Muscle layer of colon (tissue), 2 donors: ENCODE results near the gene GDF15.
A peak's percentile ranks its signal among the peaks of the same experiment; 100 is the strongest.

ENCODE experiments used
- H3K27ac ChIP-seq: one replicate; pipeline ENCODE4 v1.7.0; 2013; ENCODE audit warnings: low read depth, mild to moderate bottlenecking, low read length, moderate library complexity
- H3K27me3 ChIP-seq, 2 donors: one replicate each; pipeline ENCODE4 v1.7.0; 2013; ENCODE audit warnings: low read length in 2 of 2, mild to moderate bottlenecking in 2 of 2; ENCODE audit not compliant: insufficient read depth in 2 of 2, control insufficient read depth in 1 of 2
- H3K36me3 ChIP-seq: one replicate; pipeline ENCODE4 v1.7.0; 2013; ENCODE audit warnings: mild to moderate bottlenecking, low read length; ENCODE audit not compliant: insufficient read depth
- H3K4me1 ChIP-seq: one replicate; pipeline ENCODE4 v1.7.0; 2013; ENCODE audit warnings: mild to moderate bottlenecking, low read length; ENCODE audit not compliant: insufficient read depth
- H3K4me3 ChIP-seq, 2 donors: one replicate each; pipeline ENCODE4 v1.7.0; 2013; ENCODE audit warnings: low read length in 2 of 2, low read depth in 1 of 2, mild to moderate bottlenecking in 1 of 2, moderate library complexity in 1 of 2
- H3K9ac ChIP-seq: one replicate; pipeline ENCODE4 v1.7.0; 2013; ENCODE audit warnings: low read length
- H3K9me3 ChIP-seq: one replicate; pipeline ENCODE4 v1.7.0; 2013; ENCODE audit warnings: mild to moderate bottlenecking, low read length
- donor health status: abdominal sarcoma.
- donor health status: Adenocarcinoma of cecum.

GDF15 gene

DNA sequence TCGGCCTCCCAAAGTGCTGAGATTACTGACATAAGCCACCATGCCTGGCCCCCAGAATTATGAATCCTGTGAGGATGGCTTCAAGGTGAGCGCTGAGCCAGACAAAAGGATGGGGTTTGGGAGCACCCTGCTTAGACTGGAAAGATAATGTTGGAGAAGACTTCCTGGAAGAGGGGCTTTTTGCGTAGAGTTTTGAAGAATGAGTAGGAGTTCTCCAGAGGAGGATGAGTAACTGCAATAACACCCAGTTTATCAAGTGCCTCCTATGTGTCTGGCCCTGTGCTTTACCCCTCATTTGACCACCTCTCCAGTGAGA lies 641 bp upstream of the GDF15 start:
- no peak overlapping the region for H3K4me3 ChIP-seq
- peaks cover 6% of the 10 kb centered on the region for H3K4me1 ChIP-seq
- no peaks in the 10 kb centered on the region for H3K9me3 ChIP-seq
- H3K9ac ChIP-seq: no peak overlapping the region
- H3K27me3 ChIP-seq: peaks cover 0 to 5% of the 10 kb centered on the region in 2 donors
- peak overlapping the region; percentile 3 for H3K27ac ChIP-seq
- no peaks in the 10 kb centered on the region for H3K36me3 ChIP-seq

DNA sequence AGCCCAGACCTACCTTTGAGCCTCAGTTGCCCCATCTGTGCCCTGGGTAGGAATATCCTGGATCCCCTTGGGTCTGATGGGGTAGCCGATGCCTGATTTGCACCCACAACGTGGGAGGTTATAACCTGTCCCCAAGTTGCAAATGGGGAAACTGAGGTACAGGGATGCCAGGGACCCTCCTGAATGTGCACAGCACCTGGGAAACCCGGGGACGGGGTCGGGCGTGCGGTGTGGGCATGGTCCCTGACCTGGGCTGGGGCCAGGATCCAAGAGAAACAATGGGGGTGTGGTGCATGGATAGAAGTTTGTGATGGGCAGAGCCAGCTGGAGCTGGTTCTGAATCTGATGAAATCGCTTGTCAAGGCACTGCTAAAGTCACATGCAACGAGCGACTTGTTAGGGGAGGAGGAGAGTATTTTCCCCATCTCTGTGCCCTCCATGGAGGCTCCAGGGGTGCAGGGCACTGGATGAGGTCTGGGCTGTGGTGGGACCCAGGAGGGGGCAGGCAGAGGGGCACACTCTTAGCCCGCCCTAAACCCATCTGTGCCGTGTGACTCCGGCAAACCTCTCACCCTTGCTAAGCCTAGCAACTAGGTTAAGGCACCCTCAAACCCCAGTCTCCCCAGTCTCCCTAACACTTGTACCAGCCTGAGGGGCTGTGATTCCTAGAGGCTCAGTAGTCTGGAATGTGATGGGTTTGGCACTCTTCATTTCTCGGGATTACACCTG lies 749 bp downstream of the GDF15 start:
- peak overlapping the region; percentile 44 for H3K9ac ChIP-seq
- H3K4me1 ChIP-seq: peaks cover 6% of the 10 kb centered on the region
- peaks cover 0 to 5% of the 10 kb centered on the region in 2 donors for H3K27me3 ChIP-seq
- H3K36me3 ChIP-seq: no peaks in the 10 kb centered on the region
- H3K27ac ChIP-seq: peak overlapping the region; percentile 23
- H3K4me3 ChIP-seq: no peak overlapping the region
- H3K9me3 ChIP-seq: no peaks in the 10 kb centered on the region

DNA sequence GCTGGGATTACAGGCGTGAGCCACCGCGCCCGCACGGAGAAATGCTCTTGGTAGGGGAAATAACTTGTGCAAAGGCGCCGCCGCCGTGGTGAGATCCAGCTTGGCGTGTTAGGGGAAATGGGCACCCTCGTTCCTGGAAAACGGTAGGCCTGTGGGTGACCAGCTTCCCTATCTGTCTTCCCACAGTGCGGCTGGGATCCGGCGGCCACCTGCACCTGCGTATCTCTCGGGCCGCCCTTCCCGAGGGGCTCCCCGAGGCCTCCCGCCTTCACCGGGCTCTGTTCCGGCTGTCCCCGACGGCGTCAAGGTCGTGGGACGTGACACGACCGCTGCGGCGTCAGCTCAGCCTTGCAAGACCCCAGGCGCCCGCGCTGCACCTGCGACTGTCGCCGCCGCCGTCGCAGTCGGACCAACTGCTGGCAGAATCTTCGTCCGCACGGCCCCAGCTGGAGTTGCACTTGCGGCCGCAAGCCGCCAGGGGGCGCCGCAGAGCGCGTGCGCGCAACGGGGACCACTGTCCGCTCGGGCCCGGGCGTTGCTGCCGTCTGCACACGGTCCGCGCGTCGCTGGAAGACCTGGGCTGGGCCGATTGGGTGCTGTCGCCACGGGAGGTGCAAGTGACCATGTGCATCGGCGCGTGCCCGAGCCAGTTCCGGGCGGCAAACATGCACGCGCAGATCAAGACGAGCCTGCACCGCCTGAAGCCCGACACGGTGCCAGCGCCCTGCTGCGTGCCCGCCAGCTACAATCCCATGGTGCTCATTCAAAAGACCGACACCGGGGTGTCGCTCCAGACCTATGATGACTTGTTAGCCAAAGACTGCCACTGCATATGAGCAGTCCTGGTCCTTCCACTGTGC lies 2.4 kb downstream of the GDF15 start:
- Histone ChIP-seq H3K27me3 (peaks cover 0 to 5% of the 10 kb centered on the region in 2 donors), H3K4me1 (peaks cover 6% of the 10 kb centered on the region), H3K27ac (no peak overlapping the region), H3K9ac (no peak overlapping the region), H3K36me3 (no peaks in the 10 kb centered on the region), H3K4me3 (peak overlapping the region; percentile 32 to 35), H3K9me3 (no peaks in the 10 kb centered on the region)

DNA sequence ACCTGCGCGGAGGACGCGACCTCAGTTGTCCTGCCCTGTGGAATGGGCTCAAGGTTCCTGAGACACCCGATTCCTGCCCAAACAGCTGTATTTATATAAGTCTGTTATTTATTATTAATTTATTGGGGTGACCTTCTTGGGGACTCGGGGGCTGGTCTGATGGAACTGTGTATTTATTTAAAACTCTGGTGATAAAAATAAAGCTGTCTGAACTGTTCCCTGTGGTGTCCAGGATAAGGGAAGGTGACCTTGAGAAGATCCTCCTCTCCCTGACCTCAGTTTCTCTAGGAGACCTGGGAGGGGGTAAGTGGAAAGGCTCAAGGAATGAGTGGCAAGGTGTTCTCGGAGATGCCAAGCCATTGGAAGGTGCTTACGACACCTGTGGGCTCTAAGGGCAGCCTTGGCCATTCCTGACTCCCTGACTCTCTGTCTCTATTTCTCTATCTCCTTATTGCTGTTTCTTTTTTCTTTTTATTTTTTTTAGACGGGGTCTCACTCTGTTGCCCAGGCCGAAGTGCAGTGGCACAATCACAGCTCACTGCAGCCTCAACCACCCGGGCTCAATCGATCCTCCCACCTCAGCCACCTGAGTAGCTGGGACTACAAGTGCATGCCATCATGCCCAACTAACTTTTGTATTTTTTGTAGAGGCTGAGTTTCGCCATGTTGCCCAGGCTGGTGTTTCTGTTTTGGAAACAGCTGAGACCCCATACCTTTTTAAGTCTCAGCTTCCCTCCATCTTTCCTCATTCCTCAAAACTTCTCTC lies 3.2 kb downstream of the GDF15 start:
- Histone ChIP-seq H3K9ac (no peak overlapping the region), H3K9me3 (no peaks in the 10 kb centered on the region), H3K36me3 (no peaks in the 10 kb centered on the region), H3K4me1 (peaks cover 6% of the 10 kb centered on the region), H3K27me3 (peaks cover 0 to 5% of the 10 kb centered on the region in 2 donors), H3K27ac (no peak overlapping the region), H3K4me3 (peak overlapping the region; percentile 32 to 35)

DNA sequence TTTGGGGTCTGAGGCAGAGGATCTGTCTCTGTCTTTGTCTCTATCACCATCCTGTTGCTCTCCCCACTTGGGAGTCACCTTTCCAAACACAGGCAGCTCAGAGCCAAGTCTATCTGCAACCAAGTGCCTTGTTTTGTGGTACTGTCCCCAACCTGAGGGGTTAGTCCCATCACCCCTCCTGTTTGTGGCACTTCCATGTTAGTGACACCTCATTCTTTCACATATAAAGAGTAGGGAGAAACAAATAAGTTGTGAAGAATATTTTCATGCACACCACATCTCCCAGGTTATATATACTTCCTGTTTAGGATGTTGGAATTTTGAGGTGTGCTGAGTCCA lies 3.7 kb downstream of the GDF15 start:
- no peak overlapping the region for H3K27ac ChIP-seq
- no peaks in the 10 kb centered on the region for H3K9me3 ChIP-seq
- H3K36me3 ChIP-seq: no peaks in the 10 kb centered on the region
- peaks cover 0 to 5% of the 10 kb centered on the region in 2 donors for H3K27me3 ChIP-seq
- no peak overlapping the region for H3K9ac ChIP-seq
- H3K4me3 ChIP-seq: no peak overlapping the region
- peaks cover 6% of the 10 kb centered on the region for H3K4me1 ChIP-seq

DNA sequence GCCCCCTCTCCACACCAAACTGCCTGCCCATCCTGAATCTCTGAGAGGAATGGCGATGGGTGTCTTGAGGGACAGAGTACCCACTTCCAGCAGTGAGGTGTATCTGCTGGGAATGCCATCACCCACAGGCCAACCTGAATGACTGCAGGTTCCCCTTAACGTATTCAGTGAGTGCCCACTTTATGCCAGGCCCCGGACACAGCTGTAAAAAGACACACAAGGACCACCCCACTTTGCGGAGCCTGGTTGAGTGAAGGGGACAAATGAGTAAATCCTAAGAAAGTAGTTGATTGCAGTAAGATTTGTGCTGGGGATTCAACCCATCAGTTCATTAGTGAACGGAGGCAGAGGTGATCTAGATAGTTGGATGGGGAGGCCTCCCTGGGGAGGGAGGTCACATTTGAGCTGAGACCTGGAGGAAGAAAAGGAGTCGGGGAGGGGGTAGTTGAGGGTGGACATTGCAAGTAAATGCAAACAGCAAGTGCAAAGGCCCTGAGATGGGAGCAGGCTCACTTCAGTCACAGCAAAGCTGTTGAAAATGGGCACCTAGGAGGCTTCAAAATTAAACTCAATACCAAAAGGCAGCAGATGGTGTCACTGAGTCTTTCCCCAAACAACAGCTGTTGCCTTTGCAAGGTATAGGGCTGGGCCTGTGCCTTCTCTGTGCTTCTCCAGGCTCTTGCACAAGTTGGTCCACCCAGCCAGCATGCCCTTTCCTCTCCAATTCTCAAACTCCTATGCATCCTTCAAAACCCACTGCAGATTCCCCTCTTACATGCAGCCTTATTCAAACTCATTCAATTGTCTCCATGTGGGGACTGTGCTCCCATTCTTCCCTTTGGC lies 4.3 kb downstream of the GDF15 start:
- Histone ChIP-seq H3K36me3 (no peaks in the 10 kb centered on the region), H3K4me1 (peaks cover 6% of the 10 kb centered on the region), H3K27me3 (peaks cover 0 to 5% of the 10 kb centered on the region in 2 donors), H3K9ac (no peak overlapping the region), H3K27ac (no peak overlapping the region), H3K9me3 (no peaks in the 10 kb centered on the region), H3K4me3 (no peak overlapping the region)

DNA sequence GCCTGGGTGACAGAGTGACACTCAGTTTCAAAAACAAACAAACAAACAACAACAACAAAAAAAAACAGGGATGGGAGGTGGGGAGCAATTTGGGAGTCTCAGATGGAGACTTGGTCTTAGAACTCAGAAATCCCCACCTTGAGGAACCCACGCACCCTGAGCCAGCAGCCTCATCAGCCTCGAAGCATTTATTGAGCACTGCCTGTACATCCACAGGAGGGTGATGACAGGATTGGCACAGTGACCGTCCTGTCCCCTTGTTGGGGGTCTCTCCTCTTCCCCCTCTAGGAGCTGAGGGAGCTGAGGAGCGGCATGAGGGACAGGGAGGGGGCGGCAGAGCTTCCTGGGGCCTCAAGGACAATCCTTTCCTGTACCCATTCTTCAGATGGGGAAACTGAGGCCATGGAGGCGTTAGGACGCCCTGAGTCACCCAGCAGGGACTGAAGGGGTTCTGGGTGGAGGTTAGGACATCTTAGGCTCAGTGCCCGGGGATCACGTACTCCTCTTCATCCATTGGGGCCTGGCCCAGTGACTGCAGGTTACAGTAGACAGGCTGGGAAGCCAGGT lies 5.6 kb downstream of the GDF15 start:
- Histone ChIP-seq H3K4me3 (no peak overlapping the region), H3K9ac (no peak overlapping the region), H3K27me3 (peaks cover 3 to 5% of the 10 kb centered on the region in 2 donors), H3K9me3 (no peaks in the 10 kb centered on the region), H3K4me1 (no peaks in the 10 kb centered on the region), H3K36me3 (no peaks in the 10 kb centered on the region), H3K27ac (no peak overlapping the region)

DNA sequence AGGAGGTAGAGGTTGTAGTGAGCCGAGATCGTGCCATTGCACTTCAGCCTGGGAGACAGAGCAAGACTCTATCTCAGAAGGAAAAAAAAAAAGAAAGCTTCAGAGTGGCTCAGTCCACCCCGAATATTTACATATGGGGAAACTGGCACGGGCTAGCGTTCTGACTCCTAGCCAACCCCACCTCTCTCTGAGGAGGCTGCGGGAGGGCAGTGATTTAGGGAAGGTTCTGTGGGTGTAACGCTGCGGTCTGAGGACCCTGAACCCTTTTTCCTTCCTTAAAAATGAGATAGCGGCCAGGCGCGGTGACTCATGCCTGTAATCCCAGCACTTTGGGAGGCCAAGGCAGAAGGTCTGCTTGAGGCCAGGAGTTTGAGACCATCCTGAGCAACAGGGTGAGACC lies 6.5 kb downstream of the GDF15 start:
- Histone ChIP-seq H3K9me3 (no peaks in the 10 kb centered on the region), H3K27me3 (peaks cover 10 to 14% of the 10 kb centered on the region in 2 donors), H3K4me3 (no peak overlapping the region), H3K9ac (no peak overlapping the region), H3K27ac (no peak overlapping the region), H3K4me1 (no peaks in the 10 kb centered on the region), H3K36me3 (no peaks in the 10 kb centered on the region)

DNA sequence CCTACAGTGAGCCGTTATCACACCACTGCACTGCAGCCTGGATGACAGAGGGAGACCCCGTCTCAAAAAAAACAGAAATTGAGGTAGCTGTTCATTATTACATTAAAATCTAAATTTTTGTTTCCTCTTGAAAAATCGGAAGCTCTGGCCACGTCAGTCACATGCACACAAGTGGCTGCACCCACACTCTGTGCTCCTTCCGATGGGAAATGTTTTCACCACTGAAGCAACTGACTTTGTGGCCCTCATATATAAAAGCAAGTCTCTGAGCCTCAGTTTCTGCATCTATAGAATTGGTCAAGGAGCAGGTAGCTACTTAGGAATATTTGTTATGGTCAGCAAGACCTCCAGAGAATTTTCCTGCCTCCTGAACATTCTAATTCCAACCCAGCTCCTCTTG lies 7.0 kb downstream of the GDF15 start:
- H3K4me1 ChIP-seq: no peaks in the 10 kb centered on the region
- H3K27me3 ChIP-seq: peaks cover 10 to 16% of the 10 kb centered on the region in 2 donors
- no peak overlapping the region for H3K4me3 ChIP-seq
- H3K36me3 ChIP-seq: no peaks in the 10 kb centered on the region
- no peak overlapping the region for H3K27ac ChIP-seq
- no peak overlapping the region for H3K9ac ChIP-seq
- H3K9me3 ChIP-seq: no peaks in the 10 kb centered on the region

DNA sequence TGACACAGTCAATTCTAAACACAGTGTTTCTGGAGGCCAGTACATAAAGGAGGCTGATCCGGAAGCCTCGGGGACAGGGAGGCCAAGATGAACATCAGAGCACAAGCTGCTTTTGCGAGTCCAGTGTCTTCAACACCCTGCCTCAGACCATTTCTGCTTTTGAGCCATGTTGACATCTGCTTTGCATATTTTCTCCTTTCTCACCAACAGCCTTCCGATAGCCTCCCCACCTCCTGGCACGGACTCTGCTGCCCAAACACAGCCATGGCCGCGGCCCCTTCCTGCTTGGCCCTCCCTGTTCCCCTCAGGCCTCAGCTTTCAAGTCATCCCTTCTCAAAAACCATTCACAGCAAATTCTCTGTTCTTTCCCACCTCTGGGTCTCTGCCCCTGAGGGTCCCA lies 7.9 kb downstream of the GDF15 start:
- no peak overlapping the region for H3K9ac ChIP-seq
- H3K4me1 ChIP-seq: no peaks in the 10 kb centered on the region
- peak overlapping the region; percentile 24 for H3K27ac ChIP-seq
- peaks cover 10 to 16% of the 10 kb centered on the region in 2 donors for H3K27me3 ChIP-seq
- no peak overlapping the region for H3K4me3 ChIP-seq
- H3K9me3 ChIP-seq: no peaks in the 10 kb centered on the region
- H3K36me3 ChIP-seq: no peaks in the 10 kb centered on the region
